ENCODE measurements around the gene TOMM40. TPM values are rescaled to one million over a fixed set of nuclear protein-coding genes. Genes with fewer than 3 reads are reported as not detected.
"Not testable (repeated sequence)": the region's sequence is repeated elsewhere in the genome, so short reads cannot be mapped to it uniquely, and the experiment has no call there.

Gene TOMM40
- total and polyA plus RNA-seq, 2 experiments from 2014 or later, result 119 to 172 TPM

DNA sequence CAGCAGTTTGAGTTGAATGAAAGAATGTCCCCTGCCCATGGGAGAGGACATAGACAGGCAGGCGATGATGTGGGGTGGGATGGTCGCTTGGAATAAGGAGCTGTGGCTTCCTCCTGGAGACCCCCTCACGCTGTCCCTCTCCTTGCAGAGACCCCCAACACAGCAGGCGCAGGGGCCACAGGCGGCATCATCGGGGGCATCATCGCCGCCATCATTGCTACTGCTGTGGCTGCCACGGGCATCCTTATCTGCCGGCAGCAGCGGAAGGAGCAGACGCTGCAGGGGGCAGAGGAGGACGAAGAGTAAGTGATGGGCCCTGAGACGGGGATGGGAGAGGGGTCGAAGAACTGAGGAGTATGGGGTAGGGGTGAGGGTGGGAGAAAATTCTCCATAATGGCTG is 9.0 kb upstream of the TOMM40 start:
- Histone ChIP-seq H3K4me3 (no peak overlapping the region), H3K27me3 (no peaks in the 10 kb centered on the region), H3K4me1 (ENCODE audit: low read depth) (no peaks in the 10 kb centered on the region), H3K36me3 (peaks cover 16% of the 10 kb centered on the region), H3K9me3 (ENCODE audit: low read depth) (no peaks in the 10 kb centered on the region), H3K27ac (no peak overlapping the region)
- DNase-seq (ENCODE audit: low read depth in 1 of 2, low spot score in 1 of 2), result no peak
- no peak for TF ChIP-seq CTCF (IDR thresholded peaks at IDR 0.05; ENCODE audit: low read depth, low read length)

DNA sequence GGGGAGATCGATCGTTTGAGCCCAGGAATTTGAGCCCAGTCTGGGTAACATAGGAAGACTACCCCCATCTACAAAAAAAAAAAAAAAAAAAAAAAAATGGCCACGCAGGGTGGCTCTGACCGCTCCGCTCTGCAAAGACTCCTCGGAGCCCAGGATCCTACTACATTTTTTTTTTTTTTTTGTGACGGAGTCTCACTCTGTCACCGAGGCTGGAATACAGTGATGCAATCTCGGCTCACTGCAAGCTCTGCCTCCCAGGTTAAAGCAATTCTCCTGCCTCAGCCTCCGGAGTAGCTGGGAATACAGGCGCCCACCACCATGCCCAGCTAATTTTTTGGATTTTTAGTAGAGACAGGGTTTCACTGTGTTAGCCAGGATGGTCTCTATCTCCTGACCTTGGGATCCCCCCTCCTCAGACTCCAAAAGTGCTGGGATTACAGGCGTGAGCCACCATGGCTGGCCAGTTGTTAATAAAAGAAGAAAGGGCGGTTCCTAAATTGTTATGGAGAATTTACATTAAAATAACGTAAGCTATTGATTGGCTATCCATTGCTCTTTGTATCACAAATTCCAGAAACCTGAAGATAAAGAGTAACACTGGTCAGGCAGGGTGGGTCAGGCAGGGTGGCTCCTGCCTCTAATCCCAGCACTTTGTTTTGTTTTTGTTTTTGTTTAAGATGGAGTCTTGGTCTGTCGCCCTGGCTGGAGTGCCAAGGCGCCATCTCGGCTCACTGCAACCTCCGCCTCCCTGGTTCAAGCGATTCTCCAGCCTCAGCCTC is 8.2 kb upstream of the TOMM40 start:
- H3K27me3 ChIP-seq; H3K27ac ChIP-seq; H3K4me1 ChIP-seq (ENCODE audit: low read depth); H3K4me3 ChIP-seq; DNase-seq (ENCODE audit: low read depth in 1 of 2, low spot score in 1 of 2); H3K9me3 ChIP-seq (ENCODE audit: low read depth): not testable (repeated sequence)
- H3K36me3 ChIP-seq, result peaks cover 10% of the 10 kb centered on the region

DNA sequence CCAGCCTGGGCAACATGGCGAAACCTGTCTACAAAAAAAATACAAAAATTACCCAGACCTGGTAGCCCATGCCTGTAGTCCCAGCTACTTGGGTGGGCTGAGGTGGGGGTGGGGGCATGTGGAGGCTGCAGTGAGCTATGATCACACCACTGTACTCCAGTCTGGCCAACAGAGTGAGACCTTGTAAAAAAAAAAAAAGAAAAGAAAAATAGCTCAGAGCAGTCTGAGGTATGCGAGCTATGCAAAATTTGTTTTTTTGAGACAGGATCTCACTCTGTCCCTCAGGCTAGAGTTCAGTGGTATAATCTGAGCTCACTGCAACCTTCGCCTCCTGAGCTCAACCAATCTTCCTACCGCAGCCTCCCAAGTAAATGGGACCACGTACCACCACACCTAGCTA is 7.1 kb upstream of the TOMM40 start:
- Histone ChIP-seq H3K27ac (no peak overlapping the region), H3K4me1 (ENCODE audit: low read depth) (no peaks in the 10 kb centered on the region), H3K27me3 (no peaks in the 10 kb centered on the region), H3K4me3 (no peak overlapping the region), H3K36me3 (peaks cover 7% of the 10 kb centered on the region), H3K9me3 (ENCODE audit: low read depth) (no peaks in the 10 kb centered on the region)
- no peak for TF ChIP-seq CTCF (IDR thresholded peaks at IDR 0.05; ENCODE audit: low read depth, low read length)
- no peak for DNase-seq (ENCODE audit: low read depth in 1 of 2, low spot score in 1 of 2)

- H3K9me3 ChIP-seq (ENCODE audit: low read depth), result no peaks in the 10 kb centered on the region
- no peak for DNase-seq (ENCODE audit: low read depth in 1 of 2, low spot score in 1 of 2)
- no peaks in the 10 kb centered on the region for H3K4me1 ChIP-seq (ENCODE audit: low read depth)
- no peak for TF ChIP-seq CTCF (IDR thresholded peaks at IDR 0.05; ENCODE audit: low read depth, low read length)
- no peak overlapping the region for H3K27ac ChIP-seq
- no peaks in the 10 kb centered on the region for H3K27me3 ChIP-seq
- H3K4me3 ChIP-seq, result no peak overlapping the region
- H3K36me3 ChIP-seq, result peaks cover 6% of the 10 kb centered on the region
Measured at GRCh38 chr19:44884566-44884965, 6.5 kb upstream of the TOMM40 start.

GRCh38 chr19:44886141-44886540 is 4.9 kb upstream of the TOMM40 start:
- H3K4me1 ChIP-seq (ENCODE audit: low read depth), result peaks cover 4% of the 10 kb centered on the region
- no peak overlapping the region for H3K27ac ChIP-seq
- H3K4me3 ChIP-seq, result no peak overlapping the region
- H3K27me3 ChIP-seq, result no peaks in the 10 kb centered on the region
- H3K9me3 ChIP-seq (ENCODE audit: low read depth), result no peaks in the 10 kb centered on the region
- no peak for TF ChIP-seq CTCF (IDR thresholded peaks at IDR 0.05; ENCODE audit: low read depth, low read length)
- peaks cover 6% of the 10 kb centered on the region for H3K36me3 ChIP-seq
- DNase-seq (ENCODE audit: low read depth in 1 of 2, low spot score in 1 of 2), result no peak

DNA sequence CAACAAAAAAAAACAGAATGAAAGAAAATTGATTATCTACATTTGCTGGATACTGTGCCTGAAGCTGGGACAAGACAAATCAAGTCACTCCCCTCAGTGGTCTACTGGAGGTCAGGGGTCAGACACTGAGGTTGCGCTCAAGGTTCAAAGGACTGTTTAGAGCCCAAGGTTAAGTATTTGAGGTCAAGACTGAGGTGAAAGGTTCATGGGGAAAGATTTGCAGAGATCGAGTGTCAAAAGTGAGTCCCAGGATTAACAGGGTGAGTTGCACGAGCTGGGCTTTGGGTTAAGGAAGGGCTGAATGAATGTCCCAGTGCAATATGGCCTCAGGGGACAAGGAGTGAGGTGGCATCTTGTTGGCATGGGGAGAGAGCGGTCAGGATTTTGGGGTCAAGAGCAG is 3.4 kb upstream of the TOMM40 start:
- H3K9me3 ChIP-seq (ENCODE audit: low read depth), result no peaks in the 10 kb centered on the region
- H3K4me3 ChIP-seq, result no peak overlapping the region
- H3K27ac ChIP-seq, result no peak overlapping the region
- no peak for TF ChIP-seq CTCF (IDR thresholded peaks at IDR 0.05; ENCODE audit: low read depth, low read length)
- peaks cover 8% of the 10 kb centered on the region for H3K4me1 ChIP-seq (ENCODE audit: low read depth)
- DNase-seq (ENCODE audit: low read depth in 1 of 2, low spot score in 1 of 2), result no peak
- no peaks in the 10 kb centered on the region for H3K27me3 ChIP-seq
- H3K36me3 ChIP-seq, result peaks cover 8% of the 10 kb centered on the region

DNA sequence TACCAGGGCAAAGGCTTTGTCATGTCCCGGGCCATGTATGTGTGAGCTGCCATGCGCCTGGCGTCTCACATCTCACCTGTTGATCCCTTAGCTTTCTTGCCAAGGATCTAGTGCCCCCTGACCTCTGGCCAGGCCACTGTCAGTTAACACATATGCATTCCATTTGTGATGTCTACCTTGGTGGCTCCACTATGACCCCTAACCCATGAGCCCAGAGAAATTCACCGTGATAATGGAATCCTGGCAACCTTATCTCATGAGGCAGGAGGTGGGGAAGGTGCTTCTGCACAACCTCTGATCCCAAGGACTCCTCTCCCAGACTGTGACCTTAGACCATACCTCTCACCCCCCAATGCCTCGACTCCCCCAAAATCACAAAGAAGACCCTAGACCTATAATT is 2.7 kb upstream of the TOMM40 start:
- not testable (repeated sequence) for H3K4me3 ChIP-seq; H3K27ac ChIP-seq; H3K9me3 ChIP-seq (ENCODE audit: low read depth); H3K4me1 ChIP-seq (ENCODE audit: low read depth); DNase-seq (ENCODE audit: low read depth in 1 of 2, low spot score in 1 of 2); H3K27me3 ChIP-seq
- H3K36me3 ChIP-seq, result peaks cover 13% of the 10 kb centered on the region
